Measurements from ENCODE around the gene TINAGL1. TPM values are rescaled to one million over a fixed set of nuclear protein-coding genes. Genes with fewer than 3 reads are reported as not detected.
A peak's percentile ranks its signal among the peaks of the same experiment; 100 is the strongest.

The TINAGL1 gene
- total and polyA plus RNA-seq, 2 of the 13 experiments (the other 11 are each of a cell fraction or from before 2014, with no cell fraction given) = 24.7 to 76.8 TPM

GRCh38 chr1:31575369-31576140 lies 760 bp upstream of the TINAGL1 start (continued):
- TF ChIP-seq NRL (CRISPR knock-in tag; IDR thresholded peaks at IDR 0.05; ENCODE audit: borderline replicate concordance) (no peak), ZNF749 (CRISPR knock-in tag; IDR thresholded peaks at IDR 0.05; ENCODE audit: borderline replicate concordance) (0 out of 2 replicates have a peak, but pooled peaks have one; percentile 35), NR2C2 (CRISPR knock-in tag; IDR thresholded peaks at IDR 0.05; ENCODE audit: borderline replicate concordance) (peak; percentile 71; the same call in 1 of the 2 replicates), SOX13 (IDR thresholded peaks at IDR 0.05) (peak; percentile 71; the same call in 1 of the 2 replicates), SOX13 (CRISPR knock-in tag; conservative IDR thresholded peaks at IDR 0.05 in 1 of 2, IDR thresholded peaks at IDR 0.05 in 1 of 2) (peak in 1 of 2 experiments; percentile 86; a peak in 2 of 4 replicates), SKIL (CRISPR knock-in tag; IDR thresholded peaks at IDR 0.05; ENCODE audit: borderline replicate concordance) (peak; percentile 79), MXI1 (IDR thresholded peaks at IDR 0.05; ENCODE audit: borderline replicate concordance, low read depth, low read length) (peak; percentile 49; the same call in 1 of the 3 replicates), JUND (CRISPR knock-in tag; IDR thresholded peaks at IDR 0.05) (peak; percentile 70), ETS1 (CRISPR knock-in tag; IDR thresholded peaks at IDR 0.05) (no peak), ATF6 (CRISPR knock-in tag; conservative IDR thresholded peaks at IDR 0.05) (no peak; the same call in 1 of the 2 replicates), FOXM1 (CRISPR knock-in tag; IDR thresholded peaks at IDR 0.05) (no peak), HMG20B (CRISPR knock-in tag; conservative IDR thresholded peaks at IDR 0.05) (peak; percentile 16; the same call in 1 of the 2 replicates), ELF4 (CRISPR knock-in tag; IDR thresholded peaks at IDR 0.05; ENCODE audit: borderline replicate concordance) (no peak), ZBTB7B (CRISPR knock-in tag; IDR thresholded peaks at IDR 0.05) (peak; percentile 81), DNMT3B (CRISPR knock-in tag; conservative IDR thresholded peaks at IDR 0.05) (no peak), YEATS4 (CRISPR knock-in tag; IDR thresholded peaks at IDR 0.05; ENCODE audit: borderline replicate concordance) (peak; percentile 36; the same call in 1 of the 2 replicates), TCF7 (IDR thresholded peaks at IDR 0.05; ENCODE audit: low read depth) (peak; percentile 75), HDAC2 (CRISPR knock-in tag; IDR thresholded peaks at IDR 0.05) (peak; percentile 86), PRPF4 (IDR thresholded peaks at IDR 0.05; ENCODE audit: low read depth, low read length, poor library complexity, severe bottlenecking) (no peak), ATRX (CRISPR knock-in tag; IDR thresholded peaks at IDR 0.05; ENCODE audit: borderline replicate concordance) (no peak), ZBTB20 (CRISPR knock-in tag; IDR thresholded peaks at IDR 0.05; ENCODE audit: borderline replicate concordance, low read depth) (no peak), PHF21A (CRISPR knock-in tag; IDR thresholded peaks at IDR 0.05) (peak; percentile 97), ZNF329 (CRISPR knock-in tag; IDR thresholded peaks at IDR 0.05; ENCODE audit: low read depth) (peak; percentile 50; the same call in 1 of the 2 replicates)

All from HepG2 (cell line).